Prostate gland (tissue), 2 donors: ENCODE measurements around the gene SEMA6A.

Experiments used
- POLR2A ChIP-seq: fragments of 450-650 bp; IDR thresholded peaks from one replicate; pipeline ENCODE4 v1.6.1; 2016; ENCODE audit warnings: antibody characterized with exemption, mild to moderate bottlenecking
- POLR2AphosphoS5 ChIP-seq: sonication (generic); formaldehyde crosslinking; IDR thresholded peaks from one replicate; pipeline ENCODE4 v1.6.1; 2017; ENCODE audit warnings: antibody characterized with exemption
- TF ChIP-seq, protein P1 (sequence below), 4 experiments: fragments of 200-600 bp in 2 of 4; fragments of 450-650 bp in 2 of 4; sonication (generic) in 2 of 4; IDR thresholded peaks; 1 replicate in 3 of 4; 2 replicates in 1 of 4; pipeline ENCODE4 v1.5.1; 2016 to 2019; ENCODE audit warnings: antibody characterized with exemption in 4 of 4, mild to moderate bottlenecking in 2 of 4, moderate library complexity in 2 of 4

DNA sequence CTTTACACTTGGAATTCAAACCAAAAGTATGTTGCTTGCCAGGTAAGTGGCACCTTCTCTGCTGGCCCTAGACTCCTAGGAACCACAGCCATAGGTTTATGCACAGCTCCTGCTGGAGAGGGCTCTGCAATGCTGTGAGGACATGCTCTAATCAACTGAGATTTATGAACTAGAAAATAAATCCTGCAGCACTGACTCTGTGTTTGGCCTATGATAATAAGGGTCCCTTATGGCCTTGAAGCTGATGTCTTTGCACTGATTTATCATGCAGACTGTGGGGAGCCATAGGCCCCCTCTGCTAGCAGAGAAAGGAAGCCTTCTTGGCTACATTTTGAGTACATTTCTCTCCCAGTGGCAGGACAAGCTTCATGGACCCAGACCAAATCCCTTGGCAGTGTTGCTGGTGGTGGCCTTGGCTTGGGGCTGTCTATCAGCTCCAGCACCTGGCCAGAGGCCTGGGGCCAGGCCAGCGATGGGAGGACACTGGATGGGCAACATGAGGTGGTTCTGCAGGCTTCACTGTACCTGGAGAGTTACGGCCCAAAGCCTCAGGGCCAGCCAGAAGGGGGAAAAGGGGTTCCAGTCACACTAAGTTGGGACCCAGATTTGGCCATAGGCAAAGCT lies 178.0 kb downstream of the SEMA6A start:
- TF ChIP-seq, protein P1, sequence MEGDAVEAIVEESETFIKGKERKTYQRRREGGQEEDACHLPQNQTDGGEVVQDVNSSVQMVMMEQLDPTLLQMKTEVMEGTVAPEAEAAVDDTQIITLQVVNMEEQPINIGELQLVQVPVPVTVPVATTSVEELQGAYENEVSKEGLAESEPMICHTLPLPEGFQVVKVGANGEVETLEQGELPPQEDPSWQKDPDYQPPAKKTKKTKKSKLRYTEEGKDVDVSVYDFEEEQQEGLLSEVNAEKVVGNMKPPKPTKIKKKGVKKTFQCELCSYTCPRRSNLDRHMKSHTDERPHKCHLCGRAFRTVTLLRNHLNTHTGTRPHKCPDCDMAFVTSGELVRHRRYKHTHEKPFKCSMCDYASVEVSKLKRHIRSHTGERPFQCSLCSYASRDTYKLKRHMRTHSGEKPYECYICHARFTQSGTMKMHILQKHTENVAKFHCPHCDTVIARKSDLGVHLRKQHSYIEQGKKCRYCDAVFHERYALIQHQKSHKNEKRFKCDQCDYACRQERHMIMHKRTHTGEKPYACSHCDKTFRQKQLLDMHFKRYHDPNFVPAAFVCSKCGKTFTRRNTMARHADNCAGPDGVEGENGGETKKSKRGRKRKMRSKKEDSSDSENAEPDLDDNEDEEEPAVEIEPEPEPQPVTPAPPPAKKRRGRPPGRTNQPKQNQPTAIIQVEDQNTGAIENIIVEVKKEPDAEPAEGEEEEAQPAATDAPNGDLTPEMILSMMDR (IDR thresholded peaks at IDR 0.05) = no peak
- no peak for TF ChIP-seq POLR2A
- TF ChIP-seq POLR2AphosphoS5 = no peak
